GM12864 (cell line): Measurements from ENCODE around the gene XPR1.

Source experiments
- DNase-seq: peaks from one replicate; pipeline ENCODE4 v3.0.0-alpha.2; 2011; ENCODE audit warnings: low read depth
- H3K4me3 ChIP-seq: 2 replicates; pipeline ENCODE4 v1.5.1; 2011; ENCODE audit warnings: mild to moderate bottlenecking, low read depth, low read length, control low read depth
- CTCF ChIP-seq: IDR thresholded peaks from 2 replicates; pipeline ENCODE4 v1.5.1; 2011; ENCODE audit warnings: low read depth, mild to moderate bottlenecking, moderate library complexity, low read length, control low read depth, inconsistent platforms; ENCODE audit errors: missing control alignments

The XPR1 gene

DNA sequence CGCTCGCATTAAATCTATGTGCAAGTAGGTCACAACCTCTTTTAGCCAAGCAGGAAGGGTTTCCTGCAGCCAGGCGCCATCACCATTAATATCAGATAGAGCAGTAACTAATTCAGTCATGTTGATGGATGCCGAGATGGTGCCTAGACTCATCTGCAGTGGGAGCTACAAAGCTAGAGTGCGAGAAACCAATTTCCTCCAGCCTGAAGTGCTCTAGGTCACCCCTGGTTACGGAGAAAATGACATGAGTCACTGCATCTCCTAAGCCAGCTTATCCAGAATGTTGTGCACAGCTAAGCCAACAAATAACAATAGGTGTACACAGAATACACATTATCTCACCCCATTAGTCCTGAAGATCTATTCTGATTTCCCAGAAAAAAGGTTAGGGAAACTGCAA lies 37.1 kb upstream of the XPR1 start:
- TF ChIP-seq CTCF = no peak
- H3K4me3 ChIP-seq = no peak overlapping the region
- DNase-seq = no peak

- DNase-seq = no peak
- TF ChIP-seq CTCF = no peak
- no peak overlapping the region for H3K4me3 ChIP-seq
These were observed 35.9 kb upstream of the XPR1 start for GRCh38 chr1:180595966-180596365.

- no peak for TF ChIP-seq CTCF
- DNase-seq = no peak
- no peak overlapping the region for H3K4me3 ChIP-seq
These were observed 34.3 kb upstream of the XPR1 start for GRCh38 chr1:180597520-180597919.

DNA sequence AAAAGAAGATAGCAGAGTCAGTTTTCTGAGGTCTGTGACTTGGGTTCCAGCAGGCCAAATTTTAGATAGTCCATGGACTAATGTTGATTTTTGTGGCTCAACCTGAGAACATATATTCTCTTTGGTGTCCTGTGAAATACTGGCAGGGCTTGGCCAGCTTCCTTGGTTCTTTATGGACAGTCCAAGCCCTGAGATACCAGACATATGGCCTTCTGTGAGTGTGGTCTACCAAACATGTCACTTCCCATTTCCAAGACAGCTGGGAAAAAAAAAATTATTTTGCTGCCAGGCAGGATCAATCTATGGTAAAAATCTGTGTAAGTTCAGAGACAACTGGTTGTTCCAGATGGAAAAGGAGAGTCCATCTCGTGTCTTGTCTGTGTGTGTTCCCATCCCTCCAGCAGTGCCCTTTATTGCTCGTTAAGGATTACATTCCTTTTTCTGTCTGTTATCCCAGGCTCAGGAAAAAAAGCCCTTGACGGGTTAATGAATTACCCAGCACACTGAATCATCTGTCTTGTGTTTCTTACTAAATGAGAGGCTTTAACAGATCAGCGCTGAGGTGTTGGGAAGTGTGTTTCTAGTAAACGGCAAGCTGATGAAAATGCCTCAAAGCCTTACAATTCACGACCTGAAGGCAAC lies 33.4 kb upstream of the XPR1 start:
- H3K4me3 ChIP-seq = no peak overlapping the region
- no peak for DNase-seq
- no peak for TF ChIP-seq CTCF

DNA sequence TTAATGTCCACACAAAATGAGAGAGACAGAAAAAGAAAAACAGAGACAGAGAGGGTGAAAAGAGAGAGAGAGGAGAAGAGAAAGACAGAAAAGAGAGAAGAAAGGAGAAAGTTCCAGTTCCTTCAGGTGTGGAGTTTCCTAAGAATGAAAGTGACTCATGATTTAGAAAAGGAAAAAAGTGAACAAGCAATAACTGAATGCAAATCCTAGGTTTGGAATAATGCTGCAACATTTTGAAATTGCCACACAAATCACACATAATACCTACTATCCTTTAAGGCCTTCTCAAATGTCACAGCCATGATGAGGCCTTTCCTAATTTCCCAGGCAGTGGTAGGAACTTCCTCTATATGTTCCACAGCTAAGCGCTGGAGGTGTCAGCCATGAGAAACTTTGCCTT lies 31.5 kb upstream of the XPR1 start:
- no peak for DNase-seq
- TF ChIP-seq CTCF = no peak
- H3K4me3 ChIP-seq = no peak overlapping the region

DNA sequence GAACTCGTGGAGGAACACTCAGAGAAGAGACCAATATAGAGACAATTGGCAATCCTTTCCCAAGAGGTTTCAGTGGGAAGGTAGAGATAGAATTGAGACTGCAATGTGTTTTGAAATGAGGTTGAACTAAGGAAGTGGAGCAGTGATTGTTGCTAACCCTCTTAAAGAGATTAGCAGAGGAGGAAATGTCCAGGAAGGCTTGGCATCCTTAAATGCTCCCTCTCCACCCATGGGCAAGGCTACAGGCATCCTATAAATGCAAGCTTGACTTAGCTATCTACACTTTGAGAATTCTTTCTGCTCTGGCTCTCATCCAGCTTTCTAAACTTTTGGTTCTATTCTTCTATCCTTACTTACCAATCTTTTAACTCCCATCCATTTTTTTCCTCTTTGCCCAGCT lies 30.3 kb upstream of the XPR1 start:
- no peak for TF ChIP-seq CTCF
- H3K4me3 ChIP-seq = no peak overlapping the region
- DNase-seq = no peak

DNA sequence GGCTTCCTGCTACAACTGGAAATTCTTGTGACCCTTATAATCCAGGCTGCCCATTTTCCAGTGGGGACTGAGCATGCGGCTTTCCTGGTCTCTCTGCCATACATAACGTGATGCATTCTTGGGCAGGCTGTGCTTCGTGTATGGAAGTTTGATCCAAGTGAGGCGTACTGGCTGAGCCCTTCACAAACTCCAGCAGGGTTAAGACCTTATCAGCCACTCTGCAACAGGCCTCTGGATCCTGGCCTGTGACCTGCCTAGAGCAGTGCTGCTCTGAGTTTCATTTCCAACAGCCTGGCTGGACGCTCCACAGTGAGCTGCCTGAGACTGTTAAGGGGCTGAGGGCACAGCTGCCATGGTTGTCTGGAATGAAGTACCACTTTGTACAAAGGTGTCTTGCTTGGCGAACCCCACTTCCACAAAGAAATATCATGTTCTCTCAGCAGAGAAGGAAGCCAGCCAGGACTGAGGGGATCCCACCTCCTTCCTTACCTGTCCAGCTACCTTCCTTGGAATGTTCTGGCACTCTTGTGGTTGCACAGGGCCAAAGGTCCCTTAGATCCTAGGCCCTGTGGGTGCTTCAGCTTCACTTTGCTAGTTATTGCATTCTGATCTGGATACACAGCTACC lies 28.5 kb upstream of the XPR1 start:
- H3K4me3 ChIP-seq = no peak overlapping the region
- no peak for TF ChIP-seq CTCF
- no peak for DNase-seq
